ENCODE data around the gene SQOR.

GRCh38 chr15:45678459-45679178 is 43.8 kb downstream of the SQOR start:
- TF ChIP-seq CTCF (conservative IDR thresholded peaks at IDR 0.05; ENCODE audit: low read depth, low read length) (no peak), FOS (IDR thresholded peaks at IDR 0.05; ENCODE audit: low read depth, low read length) (no peak), POLR2A (IDR thresholded peaks at IDR 0.05; ENCODE audit: low read depth, low read length) (no peak), SMC3 (IDR thresholded peaks at IDR 0.05; ENCODE audit: low read depth, low read length) (no peak), CHD1 (IDR thresholded peaks at IDR 0.05; ENCODE audit: low read depth, low read length) (no peak), MAZ (IDR thresholded peaks at IDR 0.05; ENCODE audit: borderline replicate concordance, low read depth, low read length) (no peak), RFX5 (IDR thresholded peaks at IDR 0.05; ENCODE audit: low read depth, low read length) (no peak), MAFK (IDR thresholded peaks at IDR 0.05; ENCODE audit: low read depth, low read length) (no peak), MXI1 (IDR thresholded peaks at IDR 0.05; ENCODE audit: borderline replicate concordance, low read depth, low read length) (no peak), RAD21 (IDR thresholded peaks at IDR 0.05; ENCODE audit: low read length) (no peak), NFE2L2 (IDR thresholded peaks at IDR 0.05; ENCODE audit: low read depth, low read length) (no peak), CEBPB (IDR thresholded peaks at IDR 0.05; ENCODE audit: low read depth, low read length) (no peak)
- TF ChIP-seq, protein P1, sequence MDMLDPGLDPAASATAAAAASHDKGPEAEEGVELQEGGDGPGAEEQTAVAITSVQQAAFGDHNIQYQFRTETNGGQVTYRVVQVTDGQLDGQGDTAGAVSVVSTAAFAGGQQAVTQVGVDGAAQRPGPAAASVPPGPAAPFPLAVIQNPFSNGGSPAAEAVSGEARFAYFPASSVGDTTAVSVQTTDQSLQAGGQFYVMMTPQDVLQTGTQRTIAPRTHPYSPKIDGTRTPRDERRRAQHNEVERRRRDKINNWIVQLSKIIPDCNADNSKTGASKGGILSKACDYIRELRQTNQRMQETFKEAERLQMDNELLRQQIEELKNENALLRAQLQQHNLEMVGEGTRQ (IDR thresholded peaks at IDR 0.05; ENCODE audit: low read depth, low read length): no peak

All from IMR-90 (cell line).